ENCODE measurements around the gene XAGE1B. TPM values are rescaled to one million over a fixed set of nuclear protein-coding genes. Genes with fewer than 3 reads are reported as not detected.

Gene XAGE1B
- total RNA-seq: not detected

GRCh38 chrX:52516987-52517325 is at the start of gene XAGE1B:
TSS of gene XAGE1B (minus strand) at chrX:52517063. CDS start at chrX:52515527, 1,536 bp downstream.

GRCh38 chrX:52495545-52496418 is 21.1 kb downstream of the XAGE1B start, which contains the start of gene XAGE1A:
TSS of gene XAGE1A (plus strand) at chrX:52495808. CDS start at chrX:52497362, 1,554 bp downstream.

Small RNA genes lying within 50 kb of the gene (small RNA-seq; reads per million reads assigned to genes)
- gene BX510359.8 (ENCODE audit: low replicate concordance): not detected
- not detected for gene RBM22P7 (ENCODE audit: low replicate concordance)

Other genes starting within 250 kb of the XAGE1B start
- gene XAGE2, start 148.0 kb downstream of the XAGE1B start, total RNA-seq: not detected
- gene XAGE1A, start 21.3 kb downstream of the XAGE1B start, total RNA-seq: not detected
- not detected for gene SSX7, start 137.8 kb upstream of the XAGE1B start, total RNA-seq
- gene SSX2, start 190.1 kb upstream of the XAGE1B start, total RNA-seq: not detected
- not detected for gene SSX2B, start 234.2 kb upstream of the XAGE1B start, total RNA-seq